CD14-positive monocyte (primary cell): ENCODE measurements around the gene TOGARAM1. TPM values are rescaled to one million over a fixed set of nuclear protein-coding genes. Genes with fewer than 3 reads are reported as not detected.

Experiments
- DNase-seq, 3 donors: peaks; one replicate each; pipeline ENCODE4 v3.0.0-alpha.2; 2011 to 2022
- H2AFZ ChIP-seq: 2 replicates; pipeline ENCODE4 v1.6.0; 2012; ENCODE audit warnings: mild to moderate bottlenecking, low read depth, low read length, inconsistent platforms; ENCODE audit not compliant: insufficient read depth, poor library complexity, severe bottlenecking
- H3K27ac ChIP-seq, 2 donors: 1 replicate in 1 of 2; 2 replicates in 1 of 2; pipeline ENCODE4 v1.5.1; 2012 to 2013; ENCODE audit warnings: low read length in 2 of 2, control low read depth in 1 of 2, inconsistent platforms in 1 of 2, low read depth in 1 of 2, mild to moderate bottlenecking in 1 of 2
- H3K27me3 ChIP-seq, 2 donors: one replicate each; pipeline versions ENCODE4 v1.6.0 to v1.6.1; 2011 to 2013; ENCODE audit warnings: low read length in 2 of 2; ENCODE audit not compliant: control insufficient read depth in 2 of 2, insufficient read depth in 2 of 2
- H3K36me3 ChIP-seq, 2 donors: replicated peaks in 1 of 2; 1 replicate in 1 of 2; 2 replicates in 1 of 2; pipeline versions ENCODE4 v1.5.1 to v1.6.1; 2012 to 2013; ENCODE audit warnings: low read length in 2 of 2, control low read depth in 1 of 2, inconsistent platforms in 1 of 2, mild to moderate bottlenecking in 1 of 2; ENCODE audit not compliant: insufficient read depth in 2 of 2, control insufficient read depth in 1 of 2
- H3K4me1 ChIP-seq, 2 donors: 1 replicate in 1 of 2; 2 replicates in 1 of 2; pipeline versions ENCODE4 v1.5.1 to v1.6.1; 2012 to 2013; ENCODE audit warnings: low read length in 2 of 2, control low read depth in 1 of 2, inconsistent platforms in 1 of 2, mild to moderate bottlenecking in 1 of 2, moderate library complexity in 1 of 2; ENCODE audit not compliant: insufficient read depth in 2 of 2, control insufficient read depth in 1 of 2
- H3K4me2 ChIP-seq: replicated peaks from 2 replicates; pipeline ENCODE3; 2012; ENCODE audit warnings: low read length, moderate library complexity, mild to moderate bottlenecking; ENCODE audit not compliant: poor library complexity, severe bottlenecking; ENCODE audit errors: extremely low read depth
- H3K4me3 ChIP-seq, 3 experiments: fragments of 200-600 bp in 1 of 3; sonication (generic) in 1 of 3; replicated peaks in 1 of 3; 1 replicate in 2 of 3; 2 replicates in 1 of 3; pipeline ENCODE4 v1.5.1; 2011 to 2013; ENCODE audit warnings: low read length in 3 of 3, mild to moderate bottlenecking in 3 of 3, control low read depth in 2 of 3, low read depth in 2 of 3, inconsistent platforms in 1 of 3, moderate library complexity in 1 of 3
- H3K79me2 ChIP-seq: 2 replicates; pipeline ENCODE4 v1.6.0; 2012; ENCODE audit warnings: mild to moderate bottlenecking, control low read depth, inconsistent platforms, low read length, moderate library complexity; ENCODE audit not compliant: insufficient read depth
- H3K9ac ChIP-seq: 2 replicates; pipeline ENCODE4 v1.6.0; 2017; ENCODE audit warnings: low read length, mild to moderate bottlenecking; ENCODE audit not compliant: insufficient read depth, poor library complexity, severe bottlenecking
- H3K9me3 ChIP-seq, 2 donors: replicated peaks in 1 of 2; 1 replicate in 1 of 2; 2 replicates in 1 of 2; pipeline versions ENCODE4 v1.5.1 to v1.6.1; 2012 to 2013; ENCODE audit warnings: low read length in 2 of 2, control low read depth in 1 of 2; ENCODE audit not compliant: control insufficient read depth in 1 of 2, insufficient read depth in 1 of 2
- H4K20me1 ChIP-seq: 2 replicates; pipeline ENCODE4 v1.6.0; 2012; ENCODE audit warnings: mild to moderate bottlenecking, low read length, control low read depth, moderate library complexity; ENCODE audit not compliant: insufficient read depth
- H3K27ac Mint-ChIP-seq, 7 donors: one replicate each; pipeline ENCODE4 v1.8.0; 2020; ENCODE audit warnings: mild to moderate bottlenecking in 7 of 7, mixed read lengths in 7 of 7, moderate library complexity in 6 of 7, inconsistent platforms in 2 of 7
- H3K27me3 Mint-ChIP-seq, 3 donors: one replicate each; pipeline ENCODE4 v1.8.0; 2021 to 2022; ENCODE audit warnings: low read depth in 3 of 3, mild to moderate bottlenecking in 3 of 3, mixed read lengths in 3 of 3, moderate library complexity in 3 of 3, inconsistent platforms in 1 of 3
- H3K36me3 Mint-ChIP-seq, 2 donors: one replicate each; pipeline ENCODE4 v1.8.0; 2020; ENCODE audit warnings: mixed read lengths in 2 of 2, inconsistent platforms in 1 of 2, mild to moderate bottlenecking in 1 of 2
- H3K4me1 Mint-ChIP-seq: one replicate; pipeline ENCODE4 v1.8.0; 2020; ENCODE audit warnings: mild to moderate bottlenecking, mixed read lengths
- H3K4me3 Mint-ChIP-seq, 2 donors: one replicate each; pipeline ENCODE4 v1.8.0; 2020; ENCODE audit warnings: mild to moderate bottlenecking in 2 of 2, mixed read lengths in 2 of 2, moderate library complexity in 1 of 2
- H3K9me3 Mint-ChIP-seq, 7 donors: one replicate each; pipeline ENCODE4 v1.8.0; 2020 to 2022; ENCODE audit warnings: mixed read lengths in 7 of 7, mild to moderate bottlenecking in 6 of 7, moderate library complexity in 6 of 7, inconsistent platforms in 2 of 7
- WGBS: methylation state at CpG from one replicate; pipeline ENCODE4 v1.1.5; 2013; ENCODE audit warnings: missing lambda C conversion rate; ENCODE audit not compliant: insufficient coverage; 5-methylcytosine and 5-hydroxymethylcytosine counted together
- intact Hi-C, 2 donors: fragments of 100-400 bp; cut with micrococcal nuclease; formaldehyde crosslinking; loops; one replicate each; pipeline versions ENCODE4 v1.15.0 to v1.15.1; 2023
- polyA plus RNA-seq, 3 donors: library from polyadenylated mRNA; depleted of rRNA in 1 of 3; unstranded in 2 of 3; stranded (reverse) in 1 of 3; fragments of 300-500 nt in 2 of 3; fragments of >200 nt in 1 of 3; fragmentation: Illumina TruSeq in 2 of 3; gene quantifications; 1 replicate in 2 of 3; 2 replicates in 1 of 3; pipeline ENCODE4 v1.2.3, GENCODE V29; 2012 to 2021
- TF ChIP-seq, protein P1 (sequence below): fragments of 200-600 bp; IDR thresholded peaks from one replicate; pipeline ENCODE4 v1.8.0; 2022; ENCODE audit warnings: antibody characterized with exemption, mild to moderate bottlenecking

TOGARAM1 gene
- polyA plus RNA-seq, 3 donors, result 2.6 to 3.8 (median 3.4) TPM

- no peaks in the 10 kb centered on the region for H3K27me3 Mint-ChIP-seq
- no peak overlapping the region for H3K4me3 ChIP-seq
- TF ChIP-seq, protein P1, sequence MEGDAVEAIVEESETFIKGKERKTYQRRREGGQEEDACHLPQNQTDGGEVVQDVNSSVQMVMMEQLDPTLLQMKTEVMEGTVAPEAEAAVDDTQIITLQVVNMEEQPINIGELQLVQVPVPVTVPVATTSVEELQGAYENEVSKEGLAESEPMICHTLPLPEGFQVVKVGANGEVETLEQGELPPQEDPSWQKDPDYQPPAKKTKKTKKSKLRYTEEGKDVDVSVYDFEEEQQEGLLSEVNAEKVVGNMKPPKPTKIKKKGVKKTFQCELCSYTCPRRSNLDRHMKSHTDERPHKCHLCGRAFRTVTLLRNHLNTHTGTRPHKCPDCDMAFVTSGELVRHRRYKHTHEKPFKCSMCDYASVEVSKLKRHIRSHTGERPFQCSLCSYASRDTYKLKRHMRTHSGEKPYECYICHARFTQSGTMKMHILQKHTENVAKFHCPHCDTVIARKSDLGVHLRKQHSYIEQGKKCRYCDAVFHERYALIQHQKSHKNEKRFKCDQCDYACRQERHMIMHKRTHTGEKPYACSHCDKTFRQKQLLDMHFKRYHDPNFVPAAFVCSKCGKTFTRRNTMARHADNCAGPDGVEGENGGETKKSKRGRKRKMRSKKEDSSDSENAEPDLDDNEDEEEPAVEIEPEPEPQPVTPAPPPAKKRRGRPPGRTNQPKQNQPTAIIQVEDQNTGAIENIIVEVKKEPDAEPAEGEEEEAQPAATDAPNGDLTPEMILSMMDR, result no peak
- no peak overlapping the region for H3K4me3 Mint-ChIP-seq
- no peaks in the 10 kb centered on the region for H3K27me3 ChIP-seq
- H3K9me3 Mint-ChIP-seq, result peaks cover 0 to 5% (median 0%) of the 10 kb centered on the region in 7 donors
- no peak overlapping the region for H3K9ac ChIP-seq
- peaks cover 64% of the 10 kb centered on the region for H4K20me1 ChIP-seq
- 100% methylated on average over 1 of the region's 2 CpGs for WGBS
- H3K27ac ChIP-seq, result no peak overlapping the region
- DNase-seq, result no peak
- no peaks in the 10 kb centered on the region for H3K4me1 ChIP-seq
- peaks cover 27% of the 10 kb centered on the region in 2 donors for H3K36me3 Mint-ChIP-seq
- peaks cover 5 to 42% of the 10 kb centered on the region in 2 donors for H3K36me3 ChIP-seq
- peaks cover 0 to 3% of the 10 kb centered on the region in 2 donors for H3K9me3 ChIP-seq
- H2AFZ ChIP-seq, result no peak overlapping the region
- no peak overlapping the region for H3K27ac Mint-ChIP-seq
- no peaks in the 10 kb centered on the region for H3K4me1 Mint-ChIP-seq
- intact Hi-C loops, result no loop called here
- no peak overlapping the region for H3K4me2 ChIP-seq
- H3K79me2 ChIP-seq, result peaks cover 44% of the 10 kb centered on the region
Measured at GRCh38 chr14:44951051-44951450, 10.9 kb upstream of the TOGARAM1 start.

DNA sequence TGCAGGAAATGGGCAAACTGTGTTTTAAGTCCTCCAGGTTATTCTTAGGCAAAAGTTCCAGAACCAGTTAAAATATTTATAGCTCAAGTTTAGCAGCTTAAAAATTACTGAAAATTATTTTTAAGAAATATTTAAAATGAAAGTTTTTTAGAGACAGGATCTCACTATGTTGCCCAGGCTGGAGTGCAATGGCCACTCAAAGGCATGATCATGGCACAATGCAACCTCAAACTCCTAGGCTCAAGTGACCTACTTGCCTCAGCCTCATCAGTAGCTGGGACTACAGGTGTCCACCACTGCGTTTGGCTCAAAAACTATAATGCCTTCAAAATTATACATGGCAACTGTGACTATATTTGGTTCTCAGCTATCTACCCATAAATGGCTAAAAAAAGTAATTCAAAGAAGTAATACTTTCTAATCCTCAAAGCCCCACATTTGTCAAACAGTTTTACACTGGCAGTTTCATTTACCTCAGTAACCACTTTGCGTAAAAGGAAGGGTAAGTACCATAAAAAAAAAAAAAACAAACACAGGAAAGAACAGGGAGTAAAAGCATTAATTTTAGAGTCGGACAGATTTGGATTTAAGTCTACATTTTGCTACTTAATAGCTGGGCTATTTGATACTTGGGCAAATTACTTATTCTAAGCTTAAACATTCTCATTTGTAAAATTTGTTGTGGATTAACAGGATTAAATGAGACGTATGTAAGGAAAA is 9.4 kb upstream of the TOGARAM1 start:
- WGBS, result no CpG with 5 or more reads among the region's 4 CpGs
- peaks cover 5 to 32% of the 10 kb centered on the region in 2 donors for H3K36me3 ChIP-seq
- H3K9ac ChIP-seq, result no peak overlapping the region
- peaks cover 2% of the 10 kb centered on the region for H3K4me1 Mint-ChIP-seq
- intact Hi-C loops, result no loop called here
- no peak overlapping the region for H3K4me3 Mint-ChIP-seq
- no peaks in the 10 kb centered on the region for H3K27me3 Mint-ChIP-seq
- H3K27ac ChIP-seq, result no peak overlapping the region
- H3K79me2 ChIP-seq, result peaks cover 59% of the 10 kb centered on the region
- no peak for DNase-seq
- H3K4me2 ChIP-seq, result no peak overlapping the region
- H3K9me3 ChIP-seq, result no peaks in the 10 kb centered on the region
- peaks cover 70% of the 10 kb centered on the region for H4K20me1 ChIP-seq
- H3K4me1 ChIP-seq, result no peaks in the 10 kb centered on the region
- H3K9me3 Mint-ChIP-seq, result peaks cover 0 to 2% (median 0%) of the 10 kb centered on the region in 7 donors
- H3K27me3 ChIP-seq, result no peaks in the 10 kb centered on the region
- H3K27ac Mint-ChIP-seq, result no peak overlapping the region
- H3K36me3 Mint-ChIP-seq, result peaks cover 20 to 22% of the 10 kb centered on the region in 2 donors
- no peak overlapping the region for H3K4me3 ChIP-seq
- no peak overlapping the region for H2AFZ ChIP-seq
- TF ChIP-seq, protein P1, result no peak
